ENCODE measurements around the gene CD40.
A peak's percentile ranks its signal among the peaks of the same experiment; 100 is the strongest.
"Not testable (repeated sequence)": the region's sequence is repeated elsewhere in the genome, so short reads cannot be mapped to it uniquely, and the experiment has no call there.

Gene CD40

GRCh38 chr20:46117704-46118467, at the start of gene CD40:
Gene CD40, plus strand, starts transcription at chr20:46118314. Its CDS starts 30 bp downstream, at chr20:46118344.
- peak; percentile 56 to 58 for DNase-seq (ENCODE audit: low read depth in 2 of 2)

GRCh38 chr20:46070215-46070900, 47.8 kb upstream of the CD40 start:
- no peak for DNase-seq (ENCODE audit: low read depth in 2 of 2)

- DNase-seq (ENCODE audit: low read depth in 2 of 2): no peak
Observed at GRCh38 chr20:46071573-46071972, 46.5 kb upstream of the CD40 start.

- no peak for DNase-seq (ENCODE audit: low read depth in 2 of 2)
Observed at GRCh38 chr20:46073024-46073423, 45.1 kb upstream of the CD40 start.

- no peak for DNase-seq (ENCODE audit: low read depth in 2 of 2)
Observed at GRCh38 chr20:46073443-46073842, 44.7 kb upstream of the CD40 start.

- no peak for DNase-seq (ENCODE audit: low read depth in 2 of 2)
Observed at GRCh38 chr20:46074006-46074405, 44.1 kb upstream of the CD40 start.

GRCh38 chr20:46076806-46077205, 41.3 kb upstream of the CD40 start:
- no peak for DNase-seq (ENCODE audit: low read depth in 2 of 2)

GRCh38 chr20:46077642-46078305, 40.3 kb upstream of the CD40 start:
- DNase-seq (ENCODE audit: low read depth in 2 of 2): no peak

GRCh38 chr20:46078954-46079353, 39.2 kb upstream of the CD40 start:
- no peak for DNase-seq (ENCODE audit: low read depth in 2 of 2)

GRCh38 chr20:46081074-46081473, 37.0 kb upstream of the CD40 start:
- DNase-seq (ENCODE audit: low read depth in 2 of 2): no peak

- DNase-seq (ENCODE audit: low read depth in 2 of 2): no peak
Observed at GRCh38 chr20:46083101-46083500, 35.0 kb upstream of the CD40 start.

- DNase-seq (ENCODE audit: low read depth in 2 of 2): no peak
Observed at GRCh38 chr20:46083531-46084061, 34.5 kb upstream of the CD40 start.

- DNase-seq (ENCODE audit: low read depth in 2 of 2): no peak
Observed at GRCh38 chr20:46084805-46085178, 33.3 kb upstream of the CD40 start.

GRCh38 chr20:46085179-46085851, 32.8 kb upstream of the CD40 start:
- DNase-seq (ENCODE audit: low read depth in 2 of 2): no peak

- DNase-seq (ENCODE audit: low read depth in 2 of 2): no peak
Observed at GRCh38 chr20:46087161-46087560, 31.0 kb upstream of the CD40 start.

- DNase-seq (ENCODE audit: low read depth in 2 of 2): no peak
Observed at GRCh38 chr20:46088409-46089166, 29.5 kb upstream of the CD40 start.

GRCh38 chr20:46089167-46089416, 29.0 kb upstream of the CD40 start:
- no peak for DNase-seq (ENCODE audit: low read depth in 2 of 2)

GRCh38 chr20:46089417-46090388, 28.4 kb upstream of the CD40 start, which contains the start of gene NCOA5:
Gene NCOA5, minus strand, starts transcription at chr20:46089962. Its CDS starts 10,538 bp downstream, at chr20:46079424.
- peak; percentile 86 to 90 for DNase-seq (ENCODE audit: low read depth in 2 of 2)

- DNase-seq (ENCODE audit: low read depth in 2 of 2): not testable (repeated sequence)
Observed at GRCh38 chr20:46091622-46092535, 26.2 kb upstream of the CD40 start.

Measured in activated CD4-positive, alpha-beta T cell treated with anti-CD3 and anti-CD28 coated beads for 24 hours (primary cell).